Measurements from ENCODE around the gene DDX4. TPM values are rescaled to one million over a fixed set of nuclear protein-coding genes. Genes with fewer than 3 reads are reported as not detected.

DDX4 gene
- total RNA-seq, 1 donor, result not detected

GRCh38 chr5:55820488-55820887, 82.6 kb downstream of the DDX4 start:
- TF ChIP-seq CTCF (IDR thresholded peaks at IDR 0.05; ENCODE audit: insufficient read depth, low read depth, low read length), result no peak
- no peak overlapping the region for H3K4me3 ChIP-seq (ENCODE audit: low read depth, low read length)
- DNase-seq (ENCODE audit: low read depth), result no peak

GRCh38 chr5:55821731-55822512, 84.1 kb downstream of the DDX4 start:
- DNase-seq (ENCODE audit: low read depth), result peak; percentile 23
- TF ChIP-seq CTCF (IDR thresholded peaks at IDR 0.05; ENCODE audit: insufficient read depth, low read depth, low read length), result no peak
- H3K4me3 ChIP-seq (ENCODE audit: low read depth, low read length), result peak overlapping the region; percentile 56

GRCh38 chr5:55823151-55823796, 85.4 kb downstream of the DDX4 start:
- no peak for TF ChIP-seq CTCF (IDR thresholded peaks at IDR 0.05; ENCODE audit: insufficient read depth, low read depth, low read length)

GRCh38 chr5:55829956-55830355, 92.1 kb downstream of the DDX4 start:
- no peak overlapping the region for H3K4me3 ChIP-seq (ENCODE audit: low read depth, low read length)
- DNase-seq (ENCODE audit: low read depth), result no peak
- no peak for TF ChIP-seq CTCF (IDR thresholded peaks at IDR 0.05; ENCODE audit: insufficient read depth, low read depth, low read length)

More at GRCh38 chr5:55823151-55823796, 85.4 kb downstream of the DDX4 start:
- no peak overlapping the region for H3K4me3 ChIP-seq (ENCODE audit: low read depth, low read length)
- DNase-seq (ENCODE audit: low read depth), result no peak

- TF ChIP-seq CTCF (IDR thresholded peaks at IDR 0.05; ENCODE audit: insufficient read depth, low read depth, low read length), result no peak
- DNase-seq (ENCODE audit: low read depth), result no peak
- H3K4me3 ChIP-seq (ENCODE audit: low read depth, low read length), result no peak overlapping the region
Measured at GRCh38 chr5:55832446-55832845, 94.6 kb downstream of the DDX4 start.

GRCh38 chr5:55836191-55836590, 98.3 kb downstream of the DDX4 start:
- TF ChIP-seq CTCF (IDR thresholded peaks at IDR 0.05; ENCODE audit: insufficient read depth, low read depth, low read length), result no peak
- peak; percentile 11 for DNase-seq (ENCODE audit: low read depth)
- H3K4me3 ChIP-seq (ENCODE audit: low read depth, low read length), result no peak overlapping the region

Data from fibroblast of villous mesenchyme (primary cell).